ENCODE results near the gene DCDC1.
"Not testable (repeated sequence)": the region's sequence is repeated elsewhere in the genome, so short reads cannot be mapped to it uniquely, and the experiment has no call there.

The DCDC1 gene

GRCh38 chr11:30990625-30991296 is 378.8 kb downstream of the DCDC1 start:
- no peak for DNase-seq

DNA sequence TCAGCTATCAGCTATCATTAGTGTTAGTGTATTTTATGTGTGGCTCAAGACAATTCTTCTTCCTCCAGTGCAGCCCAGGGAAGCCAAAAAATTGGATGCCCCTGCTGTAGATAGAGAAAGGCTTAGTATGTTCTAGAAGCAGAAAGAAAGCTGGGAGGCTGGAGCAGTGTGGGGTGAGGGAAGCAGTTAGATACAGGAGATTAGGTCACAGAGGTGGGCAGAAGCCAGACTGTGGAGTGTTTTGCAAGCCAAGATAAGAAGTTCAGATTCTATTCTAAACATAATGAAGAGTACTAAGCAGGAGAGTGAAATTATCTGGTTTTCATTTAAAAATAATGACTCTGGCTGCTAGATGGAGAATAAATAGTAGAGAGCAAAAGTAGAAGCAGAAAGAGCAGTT is 381.7 kb downstream of the DCDC1 start:
- no peak for DNase-seq

GRCh38 chr11:30985536-30985935 is 384.0 kb downstream of the DCDC1 start:
- no peak for DNase-seq

GRCh38 chr11:30984827-30985226 is 384.7 kb downstream of the DCDC1 start:
- peak; percentile 10 for DNase-seq

DNA sequence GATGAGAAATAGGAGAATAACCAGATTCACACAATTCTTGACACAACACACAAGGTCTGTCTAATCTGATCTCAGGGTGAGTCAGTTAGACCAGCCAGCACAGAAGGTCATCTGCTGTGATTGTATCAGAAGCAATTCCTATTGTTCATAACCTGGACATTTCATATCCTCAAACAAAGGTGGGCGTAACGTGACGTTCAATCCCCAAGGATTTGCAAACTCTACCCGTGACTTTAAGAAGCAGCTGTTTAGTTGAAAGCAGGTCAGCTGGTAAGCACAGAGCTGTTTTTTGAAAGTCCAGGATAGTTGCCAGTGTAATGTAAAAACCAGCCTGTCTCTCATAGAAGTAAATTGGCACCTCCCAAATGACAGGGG is 385.1 kb downstream of the DCDC1 start:
- peak; percentile 21 for DNase-seq

GRCh38 chr11:30983776-30984441 is 385.6 kb downstream of the DCDC1 start:
- DNase-seq = no peak

DNA sequence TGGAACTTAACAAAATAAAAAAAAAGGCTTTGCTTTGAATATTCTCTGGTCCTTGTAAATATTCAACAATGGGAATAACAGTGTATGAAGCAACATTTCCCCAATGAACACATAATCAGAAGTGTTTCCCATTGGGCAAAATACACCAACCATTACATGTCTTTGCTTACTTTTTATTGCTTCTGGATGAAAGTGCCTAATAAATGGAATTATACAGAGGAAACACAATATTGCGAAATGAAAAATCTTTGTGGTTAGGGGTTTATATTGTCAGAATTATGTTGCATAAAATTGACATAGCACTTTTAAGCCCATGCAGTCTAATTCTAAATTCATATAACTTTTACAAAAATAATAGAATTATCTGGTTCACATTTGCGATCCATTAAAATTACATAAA is 386.4 kb downstream of the DCDC1 start:
- no peak for DNase-seq

GRCh38 chr11:30967579-30967978 is 402.0 kb downstream of the DCDC1 start:
- no peak for DNase-seq

DNA sequence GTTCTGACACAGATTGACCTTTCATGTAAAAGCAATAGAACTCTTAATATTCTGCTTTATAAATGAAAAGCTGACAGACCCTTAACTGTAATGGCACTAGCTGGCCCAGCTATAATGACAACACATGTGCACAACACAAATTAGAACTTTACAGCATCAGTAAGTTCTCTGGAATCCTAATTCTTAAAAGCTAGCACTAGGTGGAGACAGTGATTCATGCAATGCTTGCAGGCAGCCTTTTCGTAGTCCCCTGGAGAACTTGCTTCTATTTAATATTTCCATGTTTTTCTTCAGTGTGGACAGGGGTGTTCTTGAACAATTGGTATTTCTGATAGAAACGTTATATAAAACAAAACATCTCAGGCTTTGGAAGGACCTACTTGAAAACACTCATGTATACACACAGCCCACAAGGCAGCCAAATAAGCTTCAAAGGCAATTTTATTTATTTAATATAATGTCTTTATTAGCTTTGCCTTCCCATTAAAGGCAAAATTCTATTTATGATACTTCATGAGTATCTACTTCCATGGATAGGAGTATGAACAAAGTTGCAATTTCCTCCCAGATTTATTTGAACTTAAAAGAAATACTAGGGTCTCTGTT is 409.0 kb downstream of the DCDC1 start:
- peak; percentile 40 for DNase-seq

DNA sequence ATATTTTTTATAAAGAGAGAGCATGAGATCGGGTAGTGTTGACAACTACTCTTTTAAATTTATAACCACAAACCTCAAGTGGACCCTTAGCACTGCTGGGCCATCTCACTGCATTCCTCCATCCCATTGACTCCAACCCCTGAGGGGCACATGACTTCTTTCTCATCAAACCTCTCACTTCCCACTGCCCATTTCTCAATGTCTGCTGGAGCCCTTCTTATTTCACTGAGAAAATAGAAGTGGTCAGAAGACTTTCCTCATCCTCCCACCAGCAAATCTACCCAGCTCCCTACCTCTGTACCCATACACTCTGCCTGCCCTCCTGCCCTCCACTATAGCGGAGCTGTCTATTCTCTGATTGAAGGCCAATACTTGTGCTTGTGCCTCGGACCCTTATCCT is 412.8 kb downstream of the DCDC1 start:
- no peak for DNase-seq

GRCh38 chr11:30949838-30950237 is 419.7 kb downstream of the DCDC1 start:
- DNase-seq = no peak

DNA sequence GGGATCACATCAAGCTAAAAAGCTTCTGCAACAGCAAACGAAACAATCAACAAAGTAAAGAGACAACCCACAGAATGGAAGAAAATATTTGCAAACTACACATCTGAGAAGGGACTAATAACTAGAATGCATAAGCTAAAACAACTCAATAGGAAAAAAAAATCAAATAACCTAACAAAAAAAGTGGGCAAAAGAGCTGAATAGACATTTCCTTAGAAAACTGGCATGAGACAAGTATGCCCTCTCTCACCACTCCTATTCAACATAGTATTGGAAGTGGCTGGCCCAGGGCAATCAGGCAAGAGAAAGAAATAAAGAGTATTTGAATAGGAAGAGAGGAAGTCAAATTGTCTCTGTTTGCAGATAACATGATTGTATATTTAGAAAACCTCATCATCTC is 421.8 kb downstream of the DCDC1 start:
- DNase-seq = not testable (repeated sequence)

DNA sequence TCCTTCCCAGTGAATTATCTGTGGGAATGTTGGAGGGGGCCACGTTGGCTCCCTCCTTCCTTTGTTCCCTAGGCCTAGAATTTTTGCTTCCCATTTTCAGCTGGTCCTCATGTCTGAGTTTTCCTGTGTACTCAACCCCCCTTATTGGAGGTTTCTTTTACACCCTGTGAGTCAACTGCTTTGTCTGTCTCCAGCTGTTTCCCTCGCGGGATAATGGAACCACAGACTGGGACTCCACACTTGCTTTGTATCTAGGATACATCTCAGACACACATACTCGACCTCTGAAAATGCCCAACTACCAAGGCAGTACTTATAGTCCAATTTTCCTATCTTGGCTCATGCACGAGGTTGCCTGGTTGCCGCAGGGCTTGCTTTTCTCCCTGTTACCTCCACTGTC is 430.7 kb downstream of the DCDC1 start:
- peak; percentile 8 for DNase-seq

- DNase-seq = peak; percentile 2
Measured at GRCh38 chr11:30938171-30938570, 431.4 kb downstream of the DCDC1 start.

- peak; percentile 65 for DNase-seq
Measured at GRCh38 chr11:30936491-30936890, 433.0 kb downstream of the DCDC1 start.

GRCh38 chr11:30935861-30936260 is 433.7 kb downstream of the DCDC1 start:
- DNase-seq = peak; percentile 5

DNA sequence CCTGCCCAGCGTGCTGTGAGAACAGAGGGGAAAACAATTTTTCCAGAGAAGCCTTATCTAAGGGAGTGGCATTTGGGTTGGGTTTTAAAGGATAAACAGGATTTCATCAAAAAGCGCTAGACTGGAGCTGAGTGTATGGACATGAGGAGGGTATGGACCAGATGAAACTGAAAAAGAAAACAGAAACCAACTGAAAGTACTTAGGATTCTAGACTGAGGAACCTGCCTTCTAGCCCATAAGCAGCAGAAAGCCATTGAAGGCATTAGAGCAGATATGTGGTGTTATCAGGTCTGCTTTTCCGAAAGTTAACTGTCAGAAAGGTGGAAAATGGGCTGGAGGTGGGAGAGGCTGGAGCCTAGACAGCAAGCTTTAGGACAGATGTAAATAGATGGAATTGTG is 443.4 kb downstream of the DCDC1 start:
- DNase-seq = no peak

- DNase-seq = peak; percentile 6
Measured at GRCh38 chr11:30921811-30922210, 447.7 kb downstream of the DCDC1 start.

GRCh38 chr11:30919389-30920152 is 450.0 kb downstream of the DCDC1 start:
- DNase-seq = peak; percentile 44

DNA sequence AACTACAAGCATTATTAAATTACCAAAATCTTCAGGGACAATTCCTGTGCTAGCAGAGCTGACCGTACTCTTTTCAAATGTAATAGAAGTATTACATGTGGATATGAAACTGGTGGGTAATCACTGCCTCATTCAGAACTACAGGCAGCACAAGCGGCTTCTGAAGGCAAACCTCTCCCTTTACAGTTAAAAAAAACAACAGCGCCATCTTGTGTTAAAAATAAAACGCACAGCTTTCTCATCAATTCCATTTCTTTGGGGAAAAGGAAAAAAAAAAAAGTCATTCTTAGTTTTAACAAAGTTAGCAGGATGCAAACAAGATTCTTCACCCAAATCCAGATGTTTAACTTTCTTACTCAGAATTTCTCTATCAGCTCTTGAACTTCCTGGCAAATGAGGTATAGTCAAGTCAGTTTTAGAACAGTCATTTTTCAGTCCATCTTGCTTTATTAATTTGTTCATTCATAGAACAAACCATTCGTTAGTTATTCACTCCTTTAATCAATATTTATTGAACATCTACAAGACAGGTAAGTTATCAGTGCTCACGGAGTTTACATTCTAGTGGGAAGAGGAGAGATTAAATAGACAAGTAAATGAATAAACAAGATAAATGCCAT is 451.6 kb downstream of the DCDC1 start:
- peak; percentile 62 for DNase-seq

DNA sequence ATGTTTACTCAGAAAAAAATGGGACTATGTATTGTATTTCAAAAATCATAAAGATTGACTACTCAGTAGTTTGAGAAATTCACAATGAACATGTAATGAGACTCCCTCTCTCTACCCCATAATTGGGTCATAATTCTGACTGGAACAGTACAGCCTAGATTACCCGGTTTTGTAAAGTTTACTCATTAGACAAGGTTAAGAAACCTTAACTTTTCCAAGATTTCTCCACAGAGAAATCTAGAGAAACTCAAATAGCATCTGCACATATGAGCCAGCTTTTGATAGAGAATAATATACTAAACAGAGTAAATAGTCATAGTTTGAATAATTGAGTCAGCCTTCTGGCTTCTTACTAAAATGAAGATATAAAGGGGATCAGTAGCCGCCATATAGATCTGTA is 452.3 kb downstream of the DCDC1 start:
- DNase-seq = no peak

DNA sequence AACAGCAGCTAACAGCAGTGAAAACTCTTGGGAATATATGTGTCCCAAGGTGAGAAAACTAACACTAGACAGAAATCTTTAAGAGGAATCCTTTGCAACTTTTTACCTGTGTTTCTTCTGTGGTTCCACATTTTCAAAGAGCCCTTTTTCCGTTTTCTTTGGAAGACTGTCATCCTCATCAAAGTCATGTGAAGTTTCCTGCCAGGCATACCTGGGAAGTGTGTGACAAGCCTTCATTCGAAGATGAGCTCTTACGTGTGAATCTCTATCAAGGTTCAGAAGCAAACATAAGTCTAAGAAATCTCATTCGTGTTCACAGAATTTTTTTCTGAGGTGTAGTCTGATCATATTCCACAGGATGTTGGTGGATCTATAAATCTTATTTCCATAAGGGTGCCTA is 452.8 kb downstream of the DCDC1 start:
- no peak for DNase-seq

All from fibroblast of skin of abdomen (primary cell).